Activated naive CD4-positive, alpha-beta T cell treated with anti-CD3 and anti-CD28 coated beads, Interleukin-2, amount 50 U/mL, for 24 hours (primary cell): Measurements from ENCODE around the gene PARD3B.

Experiments
- H3K27ac Mint-ChIP-seq: one replicate; pipeline ENCODE4 v1.8.0; 2021; ENCODE audit warnings: mild to moderate bottlenecking, mixed read lengths
- H3K27me3 Mint-ChIP-seq: one replicate; pipeline ENCODE4 v1.8.0; 2021; ENCODE audit warnings: mixed read lengths
- H3K36me3 Mint-ChIP-seq: one replicate; pipeline ENCODE4 v1.8.0; 2021; ENCODE audit warnings: mixed read lengths
- H3K4me1 Mint-ChIP-seq: one replicate; pipeline ENCODE4 v1.8.0; 2021; ENCODE audit warnings: mixed read lengths
- H3K4me3 Mint-ChIP-seq: one replicate; pipeline ENCODE4 v1.8.0; 2021; ENCODE audit warnings: mild to moderate bottlenecking, mixed read lengths
- H3K9me3 Mint-ChIP-seq: one replicate; pipeline ENCODE4 v1.8.0; 2021; ENCODE audit warnings: mixed read lengths

The PARD3B gene

GRCh38 chr2:204611017-204611631, 65.8 kb downstream of the PARD3B start:
- no peaks in the 10 kb centered on the region for H3K27me3 Mint-ChIP-seq

GRCh38 chr2:204611764-204612163, 66.5 kb downstream of the PARD3B start:
- no peaks in the 10 kb centered on the region for H3K36me3 Mint-ChIP-seq
- no peaks in the 10 kb centered on the region for H3K27me3 Mint-ChIP-seq
- no peak overlapping the region for H3K4me3 Mint-ChIP-seq
- H3K27ac Mint-ChIP-seq, result no peak overlapping the region
- no peaks in the 10 kb centered on the region for H3K9me3 Mint-ChIP-seq
- H3K4me1 Mint-ChIP-seq, result no peaks in the 10 kb centered on the region

More at GRCh38 chr2:204611017-204611631, 65.8 kb downstream of the PARD3B start:
- Mint-ChIP-seq H3K4me3 (no peak overlapping the region), H3K4me1 (no peaks in the 10 kb centered on the region), H3K27ac (no peak overlapping the region), H3K36me3 (no peaks in the 10 kb centered on the region), H3K9me3 (no peaks in the 10 kb centered on the region)

GRCh38 chr2:204613635-204614034, 68.4 kb downstream of the PARD3B start:
- Mint-ChIP-seq H3K27ac (no peak overlapping the region), H3K9me3 (no peaks in the 10 kb centered on the region), H3K4me1 (no peaks in the 10 kb centered on the region), H3K27me3 (no peaks in the 10 kb centered on the region), H3K4me3 (no peak overlapping the region), H3K36me3 (no peaks in the 10 kb centered on the region)

GRCh38 chr2:204615456-204615855, 70.2 kb downstream of the PARD3B start:
- no peaks in the 10 kb centered on the region for H3K9me3 Mint-ChIP-seq
- no peaks in the 10 kb centered on the region for H3K36me3 Mint-ChIP-seq
- no peak overlapping the region for H3K27ac Mint-ChIP-seq
- H3K27me3 Mint-ChIP-seq, result no peaks in the 10 kb centered on the region
- H3K4me1 Mint-ChIP-seq, result no peaks in the 10 kb centered on the region
- no peak overlapping the region for H3K4me3 Mint-ChIP-seq

- H3K9me3 Mint-ChIP-seq, result no peaks in the 10 kb centered on the region
- H3K27ac Mint-ChIP-seq, result no peak overlapping the region
- H3K36me3 Mint-ChIP-seq, result no peaks in the 10 kb centered on the region
- H3K4me1 Mint-ChIP-seq, result no peaks in the 10 kb centered on the region
- peaks cover 1% of the 10 kb centered on the region for H3K27me3 Mint-ChIP-seq
- no peak overlapping the region for H3K4me3 Mint-ChIP-seq
Measured at GRCh38 chr2:204625135-204625534, 79.9 kb downstream of the PARD3B start.

GRCh38 chr2:204628926-204629712, 83.8 kb downstream of the PARD3B start:
- H3K4me1 Mint-ChIP-seq, result no peaks in the 10 kb centered on the region
- H3K4me3 Mint-ChIP-seq, result no peak overlapping the region
- H3K27ac Mint-ChIP-seq, result no peak overlapping the region
- peaks cover 2% of the 10 kb centered on the region for H3K27me3 Mint-ChIP-seq
- no peaks in the 10 kb centered on the region for H3K9me3 Mint-ChIP-seq
- no peaks in the 10 kb centered on the region for H3K36me3 Mint-ChIP-seq

GRCh38 chr2:204632410-204632809, 87.1 kb downstream of the PARD3B start:
- Mint-ChIP-seq H3K27ac (no peak overlapping the region), H3K4me1 (no peaks in the 10 kb centered on the region), H3K36me3 (no peaks in the 10 kb centered on the region), H3K27me3 (peaks cover 2% of the 10 kb centered on the region), H3K9me3 (no peaks in the 10 kb centered on the region), H3K4me3 (no peak overlapping the region)

GRCh38 chr2:204634564-204634963, 89.3 kb downstream of the PARD3B start:
- Mint-ChIP-seq H3K36me3 (no peaks in the 10 kb centered on the region), H3K27ac (no peak overlapping the region), H3K4me3 (no peak overlapping the region), H3K9me3 (no peaks in the 10 kb centered on the region), H3K27me3 (peaks cover 2% of the 10 kb centered on the region), H3K4me1 (no peaks in the 10 kb centered on the region)

GRCh38 chr2:204635478-204635877, 90.2 kb downstream of the PARD3B start:
- Mint-ChIP-seq H3K4me1 (no peaks in the 10 kb centered on the region), H3K4me3 (no peak overlapping the region), H3K27ac (no peak overlapping the region), H3K9me3 (no peaks in the 10 kb centered on the region), H3K36me3 (no peaks in the 10 kb centered on the region), H3K27me3 (peaks cover 2% of the 10 kb centered on the region)

- Mint-ChIP-seq H3K27me3 (no peaks in the 10 kb centered on the region), H3K36me3 (no peaks in the 10 kb centered on the region), H3K9me3 (peaks cover 5% of the 10 kb centered on the region), H3K4me1 (no peaks in the 10 kb centered on the region), H3K27ac (no peak overlapping the region), H3K4me3 (no peak overlapping the region)
Measured at GRCh38 chr2:204638471-204639194, 93.4 kb downstream of the PARD3B start.

- Mint-ChIP-seq H3K4me3 (no peak overlapping the region), H3K36me3 (no peaks in the 10 kb centered on the region), H3K4me1 (no peaks in the 10 kb centered on the region), H3K9me3 (peaks cover 5% of the 10 kb centered on the region), H3K27me3 (no peaks in the 10 kb centered on the region), H3K27ac (no peak overlapping the region)
Measured at GRCh38 chr2:204643326-204643725, 98.1 kb downstream of the PARD3B start.

- H3K27ac Mint-ChIP-seq, result no peak overlapping the region
- no peaks in the 10 kb centered on the region for H3K4me1 Mint-ChIP-seq
- no peaks in the 10 kb centered on the region for H3K27me3 Mint-ChIP-seq
- no peak overlapping the region for H3K4me3 Mint-ChIP-seq
- H3K9me3 Mint-ChIP-seq, result peaks cover 5% of the 10 kb centered on the region
- no peaks in the 10 kb centered on the region for H3K36me3 Mint-ChIP-seq
Measured at GRCh38 chr2:204645018-204645773, 99.9 kb downstream of the PARD3B start.

GRCh38 chr2:204647626-204648025, 102.4 kb downstream of the PARD3B start:
- H3K9me3 Mint-ChIP-seq, result peaks cover 5% of the 10 kb centered on the region
- H3K27ac Mint-ChIP-seq, result no peak overlapping the region
- no peak overlapping the region for H3K4me3 Mint-ChIP-seq
- no peaks in the 10 kb centered on the region for H3K27me3 Mint-ChIP-seq
- H3K4me1 Mint-ChIP-seq, result no peaks in the 10 kb centered on the region
- H3K36me3 Mint-ChIP-seq, result no peaks in the 10 kb centered on the region

GRCh38 chr2:204650611-204651010, 105.3 kb downstream of the PARD3B start:
- H3K9me3 Mint-ChIP-seq, result no peaks in the 10 kb centered on the region
- no peak overlapping the region for H3K27ac Mint-ChIP-seq
- H3K4me1 Mint-ChIP-seq, result no peaks in the 10 kb centered on the region
- no peak overlapping the region for H3K4me3 Mint-ChIP-seq
- no peaks in the 10 kb centered on the region for H3K36me3 Mint-ChIP-seq
- no peaks in the 10 kb centered on the region for H3K27me3 Mint-ChIP-seq

GRCh38 chr2:204652063-204652462, 106.8 kb downstream of the PARD3B start:
- H3K4me1 Mint-ChIP-seq, result no peaks in the 10 kb centered on the region
- no peaks in the 10 kb centered on the region for H3K36me3 Mint-ChIP-seq
- no peaks in the 10 kb centered on the region for H3K27me3 Mint-ChIP-seq
- no peak overlapping the region for H3K4me3 Mint-ChIP-seq
- H3K9me3 Mint-ChIP-seq, result no peaks in the 10 kb centered on the region
- H3K27ac Mint-ChIP-seq, result no peak overlapping the region
